ENCODE results near the gene SRP14. TPM values are rescaled to one million over a fixed set of nuclear protein-coding genes. Genes with fewer than 3 reads are reported as not detected.

SRP14 gene
- polyA plus RNA-seq, 4 donors = 261 to 329 (median 300) TPM

GRCh38 chr15:40072216-40072990 lies 33.4 kb upstream of the SRP14 start:
- DNase-seq (no peak), FAIRE-seq (no peak)
- Histone ChIP-seq H3K36me3 (ENCODE audit: control insufficient read depth in 3 of 3, insufficient read depth in 2 of 3, low read depth in 1 of 3, low read length in 3 of 3) (no peaks in the 10 kb centered on the region), H3K4me1 (ENCODE audit: control insufficient read depth in 3 of 3, insufficient read depth in 2 of 3, low read depth in 1 of 3, low read length in 2 of 3) (peaks cover 5 to 13% (median 8%) of the 10 kb centered on the region in 3 donors), H3K27me3 (ENCODE audit: control insufficient read depth in 3 of 3, insufficient read depth in 3 of 3, low read length in 3 of 3) (no peaks in the 10 kb centered on the region), H3K4me3 (ENCODE audit: low read depth in 1 of 3, low read length in 3 of 3) (no peak overlapping the region), H3K27ac (ENCODE audit: low read depth in 1 of 3, low read length in 2 of 3) (peak overlapping the region in 1 of 3 donors; percentile 56), H3K9me3 (ENCODE audit: control insufficient read depth in 2 of 2, insufficient read depth in 1 of 2, low read depth in 1 of 2, low read length in 1 of 2) (no peaks in the 10 kb centered on the region)
- WGBS, 3 donors = 23 to 58% (median 38%) methylated on average over 34 of the region's 34 CpGs

- FAIRE-seq (no peak), DNase-seq (no peak)
- WGBS, 3 donors = 94 to 97% (median 95%) methylated on average over 8 of the region's 8 CpGs
- Histone ChIP-seq H3K36me3 (ENCODE audit: control insufficient read depth in 3 of 3, insufficient read depth in 2 of 3, low read depth in 1 of 3, low read length in 3 of 3) (no peaks in the 10 kb centered on the region), H3K27ac (ENCODE audit: low read depth in 1 of 3, low read length in 2 of 3) (no peak overlapping the region), H3K9me3 (ENCODE audit: control insufficient read depth in 2 of 2, insufficient read depth in 1 of 2, low read depth in 1 of 2, low read length in 1 of 2) (no peaks in the 10 kb centered on the region), H3K4me1 (ENCODE audit: control insufficient read depth in 3 of 3, insufficient read depth in 2 of 3, low read depth in 1 of 3, low read length in 2 of 3) (peaks cover 5 to 13% (median 9%) of the 10 kb centered on the region in 3 donors), H3K4me3 (ENCODE audit: low read depth in 1 of 3, low read length in 3 of 3) (no peak overlapping the region), H3K27me3 (ENCODE audit: control insufficient read depth in 3 of 3, insufficient read depth in 3 of 3, low read length in 3 of 3) (no peaks in the 10 kb centered on the region)
These were observed 31.7 kb upstream of the SRP14 start for GRCh38 chr15:40070608-40071218.

GRCh38 chr15:40070166-40070557 lies 31.2 kb upstream of the SRP14 start:
- WGBS, 3 donors = 47 to 68% (median 48%) methylated on average over 5 of the region's 5 CpGs
- peak overlapping the region in 1 of 3 donors; percentile 10 for H3K27ac ChIP-seq (ENCODE audit: low read depth in 1 of 3, low read length in 2 of 3)
- H3K4me1 ChIP-seq (ENCODE audit: control insufficient read depth in 3 of 3, insufficient read depth in 2 of 3, low read depth in 1 of 3, low read length in 2 of 3) = peaks cover 5 to 13% (median 8%) of the 10 kb centered on the region in 3 donors

GRCh38 chr15:40069178-40070165 lies 30.5 kb upstream of the SRP14 start:
- no peaks in the 10 kb centered on the region for H3K9me3 ChIP-seq (ENCODE audit: control insufficient read depth in 2 of 2, insufficient read depth in 1 of 2, low read depth in 1 of 2, low read length in 1 of 2)
- no peak for FAIRE-seq
- H3K27ac ChIP-seq (ENCODE audit: low read depth in 1 of 3, low read length in 2 of 3) = peak overlapping the region; percentile 17 to 70 (median 52)
- no peaks in the 10 kb centered on the region for H3K27me3 ChIP-seq (ENCODE audit: control insufficient read depth in 3 of 3, insufficient read depth in 3 of 3, low read length in 3 of 3)
- DNase-seq = peak; percentile 69 to 95
- H3K36me3 ChIP-seq (ENCODE audit: control insufficient read depth in 3 of 3, insufficient read depth in 2 of 3, low read depth in 1 of 3, low read length in 3 of 3) = peaks cover 0 to 5% (median 0%) of the 10 kb centered on the region in 3 donors
- H3K4me3 ChIP-seq (ENCODE audit: low read depth in 1 of 3, low read length in 3 of 3) = no peak overlapping the region
- WGBS, 3 donors = 21 to 40% (median 25%) methylated on average over 32 of the region's 32 CpGs
- H3K4me1 ChIP-seq (ENCODE audit: control insufficient read depth in 3 of 3, insufficient read depth in 2 of 3, low read depth in 1 of 3, low read length in 2 of 3) = peaks cover 5 to 13% (median 8%) of the 10 kb centered on the region in 3 donors

More at GRCh38 chr15:40070166-40070557, 31.2 kb upstream of the SRP14 start:
- Histone ChIP-seq H3K27me3 (ENCODE audit: control insufficient read depth in 3 of 3, insufficient read depth in 3 of 3, low read length in 3 of 3) (no peaks in the 10 kb centered on the region), H3K36me3 (ENCODE audit: control insufficient read depth in 3 of 3, insufficient read depth in 2 of 3, low read depth in 1 of 3, low read length in 3 of 3) (peaks cover 0 to 2% (median 0%) of the 10 kb centered on the region in 3 donors), H3K9me3 (ENCODE audit: control insufficient read depth in 2 of 2, insufficient read depth in 1 of 2, low read depth in 1 of 2, low read length in 1 of 2) (no peaks in the 10 kb centered on the region), H3K4me3 (ENCODE audit: low read depth in 1 of 3, low read length in 3 of 3) (no peak overlapping the region)
- DNase-seq = no peak
- FAIRE-seq = no peak

DNA sequence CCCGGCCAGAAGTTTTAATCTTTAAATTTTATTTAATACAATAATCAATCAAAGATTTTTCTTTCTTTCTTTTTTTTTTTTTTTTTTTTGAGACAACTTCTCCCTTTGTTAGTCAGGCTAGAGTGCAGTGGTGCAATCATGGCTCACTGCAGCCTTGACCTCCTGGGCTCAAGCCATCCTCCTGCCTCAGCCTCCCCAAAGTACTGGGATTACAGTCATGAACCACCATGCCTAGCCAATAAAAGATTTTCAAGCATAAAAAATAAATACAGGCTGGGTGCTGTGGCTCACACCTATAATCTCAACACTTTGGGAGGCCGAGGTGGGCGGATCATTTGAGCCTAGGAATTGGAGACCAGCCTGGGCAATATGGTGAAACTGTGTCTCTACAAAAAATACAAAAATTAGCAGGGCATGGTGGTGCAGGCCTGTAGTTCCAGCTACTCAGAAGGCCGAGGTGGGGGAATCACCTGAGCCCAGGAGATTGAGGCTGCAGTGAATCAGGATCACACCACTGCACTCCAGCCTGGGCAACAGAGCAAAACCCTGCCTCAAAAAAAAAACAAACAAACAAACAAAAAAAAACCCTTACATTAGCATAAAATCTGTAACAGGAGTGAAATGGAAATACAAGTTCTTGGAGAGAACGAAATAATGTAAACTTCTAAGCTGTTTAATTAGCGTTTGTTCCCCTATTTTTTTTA lies 29.1 kb upstream of the SRP14 start:
- FAIRE-seq (no peak), DNase-seq (no peak)
- no peaks in the 10 kb centered on the region for H3K9me3 ChIP-seq (ENCODE audit: control insufficient read depth in 2 of 2, insufficient read depth in 1 of 2, low read depth in 1 of 2, low read length in 1 of 2)
- H3K4me3 ChIP-seq (ENCODE audit: low read depth in 1 of 3, low read length in 3 of 3) = no peak overlapping the region
- H3K27ac ChIP-seq (ENCODE audit: low read depth in 1 of 3, low read length in 2 of 3) = no peak overlapping the region
- H3K27me3 ChIP-seq (ENCODE audit: control insufficient read depth in 3 of 3, insufficient read depth in 3 of 3, low read length in 3 of 3) = no peaks in the 10 kb centered on the region
- H3K4me1 ChIP-seq (ENCODE audit: control insufficient read depth in 3 of 3, insufficient read depth in 2 of 3, low read depth in 1 of 3, low read length in 2 of 3) = peaks cover 5 to 13% (median 8%) of the 10 kb centered on the region in 3 donors
- 67 to 85% (median 77%) methylated on average over 6 of the region's 6 CpGs for WGBS, 3 donors
- peaks cover 0 to 7% (median 0%) of the 10 kb centered on the region in 3 donors for H3K36me3 ChIP-seq (ENCODE audit: control insufficient read depth in 3 of 3, insufficient read depth in 2 of 3, low read depth in 1 of 3, low read length in 3 of 3)

- FAIRE-seq (no peak), DNase-seq (no peak)
- Histone ChIP-seq H3K4me3 (ENCODE audit: low read depth in 1 of 3, low read length in 3 of 3) (no peak overlapping the region), H3K4me1 (ENCODE audit: control insufficient read depth in 3 of 3, insufficient read depth in 2 of 3, low read depth in 1 of 3, low read length in 2 of 3) (peaks cover 5 to 13% (median 5%) of the 10 kb centered on the region in 3 donors), H3K36me3 (ENCODE audit: control insufficient read depth in 3 of 3, insufficient read depth in 2 of 3, low read depth in 1 of 3, low read length in 3 of 3) (peaks cover 0 to 7% (median 0%) of the 10 kb centered on the region in 3 donors), H3K27ac (ENCODE audit: low read depth in 1 of 3, low read length in 2 of 3) (no peak overlapping the region), H3K9me3 (ENCODE audit: control insufficient read depth in 2 of 2, insufficient read depth in 1 of 2, low read depth in 1 of 2, low read length in 1 of 2) (no peaks in the 10 kb centered on the region), H3K27me3 (ENCODE audit: control insufficient read depth in 3 of 3, insufficient read depth in 3 of 3, low read length in 3 of 3) (no peaks in the 10 kb centered on the region)
- 86 to 91% (median 87%) methylated on average over 5 of the region's 5 CpGs for WGBS, 3 donors
These were observed 27.6 kb upstream of the SRP14 start for GRCh38 chr15:40066589-40066988.

DNA sequence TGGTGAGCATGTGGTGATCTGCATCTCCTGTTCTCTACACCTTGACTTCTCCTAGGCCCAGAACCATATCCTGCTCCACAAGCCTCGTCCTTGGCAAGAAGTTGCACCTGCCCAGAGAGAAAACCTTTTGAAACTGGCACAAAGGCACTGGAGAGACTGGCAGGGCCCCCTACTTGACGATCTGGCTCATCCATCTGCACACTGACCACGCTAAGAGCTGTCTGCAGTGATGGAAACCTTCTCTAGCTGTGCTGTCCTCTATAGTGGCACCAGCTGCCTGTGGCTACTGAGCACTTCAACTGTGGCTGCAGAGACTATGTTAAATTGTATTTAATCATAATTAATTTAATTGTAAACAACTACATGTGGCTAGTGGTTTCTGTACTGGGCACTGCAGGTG lies 26.2 kb upstream of the SRP14 start:
- peaks cover 0 to 7% (median 0%) of the 10 kb centered on the region in 3 donors for H3K36me3 ChIP-seq (ENCODE audit: control insufficient read depth in 3 of 3, insufficient read depth in 2 of 3, low read depth in 1 of 3, low read length in 3 of 3)
- no peaks in the 10 kb centered on the region for H3K9me3 ChIP-seq (ENCODE audit: control insufficient read depth in 2 of 2, insufficient read depth in 1 of 2, low read depth in 1 of 2, low read length in 1 of 2)
- DNase-seq (no peak), FAIRE-seq (no peak)
- 67 to 80% (median 69%) methylated on average over 3 of the region's 3 CpGs for WGBS, 3 donors
- H3K4me3 ChIP-seq (ENCODE audit: low read depth in 1 of 3, low read length in 3 of 3) = no peak overlapping the region
- H3K27ac ChIP-seq (ENCODE audit: low read depth in 1 of 3, low read length in 2 of 3) = peak overlapping the region in 1 of 3 donors; percentile 24
- H3K27me3 ChIP-seq (ENCODE audit: control insufficient read depth in 3 of 3, insufficient read depth in 3 of 3, low read length in 3 of 3) = no peaks in the 10 kb centered on the region
- peaks cover 5 to 13% (median 5%) of the 10 kb centered on the region in 3 donors for H3K4me1 ChIP-seq (ENCODE audit: control insufficient read depth in 3 of 3, insufficient read depth in 2 of 3, low read depth in 1 of 3, low read length in 2 of 3)

All from small intestine (tissue), 7 donors.